ENCODE results near the gene CBFA2T3. TPM values are rescaled to one million over a fixed set of nuclear protein-coding genes. Genes with fewer than 3 reads are reported as not detected.
"Not testable (repeated sequence)": the region's sequence is repeated elsewhere in the genome, so short reads cannot be mapped to it uniquely, and the experiment has no call there.

The CBFA2T3 gene
- total and polyA plus RNA-seq, 9 donors, result 0.53 to 2.8 (median 1.2) TPM; not detected in 1

- H3K9me3 ChIP-seq, result peaks cover 0 to 4% of the 10 kb centered on the region in 2 donors
- H3K4me1 ChIP-seq (ENCODE audit: insufficient read depth), result no peaks in the 10 kb centered on the region
- TF ChIP-seq POLR2A (IDR thresholded peaks at IDR 0.05), result no peak
- no peak for TF ChIP-seq CTCF (IDR thresholded peaks at IDR 0.05)
- no peak for TF ChIP-seq EP300 (IDR thresholded peaks at IDR 0.05)
- DNase-seq, result no peak
- no peak overlapping the region for H3K4me3 ChIP-seq
- no peak overlapping the region for H3K27ac ChIP-seq
- H3K27me3 ChIP-seq, result no peaks in the 10 kb centered on the region
- H3K36me3 ChIP-seq, result no peaks in the 10 kb centered on the region
- 60 to 81% (median 70%) methylated on average over 2 of the region's 2 CpGs for WGBS, 3 donors
- intact Hi-C loops (cut with DNase I), result no loop called here
Measured at GRCh38 chr16:89012622-89012995, 35.6 kb upstream of the CBFA2T3 start.

- intact Hi-C loops (cut with DNase I), result no loop called here
- peaks cover 0 to 4% of the 10 kb centered on the region in 2 donors for H3K9me3 ChIP-seq
- no peak overlapping the region for H3K4me3 ChIP-seq
- WGBS, 3 donors, result 73 to 85% (median 81%) methylated on average over 4 of the region's 4 CpGs
- no peak overlapping the region for H3K27ac ChIP-seq
- no peak for DNase-seq
- TF ChIP-seq CTCF (IDR thresholded peaks at IDR 0.05), result no peak
- H3K4me1 ChIP-seq (ENCODE audit: insufficient read depth), result no peaks in the 10 kb centered on the region
- H3K36me3 ChIP-seq, result no peaks in the 10 kb centered on the region
- no peaks in the 10 kb centered on the region for H3K27me3 ChIP-seq
Measured at GRCh38 chr16:89011909-89012621, 35.1 kb upstream of the CBFA2T3 start.

- Histone ChIP-seq H3K9me3 (no peaks in the 10 kb centered on the region), H3K36me3 (no peaks in the 10 kb centered on the region), H3K4me1 (ENCODE audit: insufficient read depth) (no peaks in the 10 kb centered on the region), H3K27ac (no peak overlapping the region), H3K4me3 (no peak overlapping the region), H3K27me3 (no peaks in the 10 kb centered on the region)
- 74 to 81% (median 74%) methylated on average over 14 of the region's 14 CpGs for WGBS, 3 donors
- intact Hi-C loops (cut with DNase I), result no loop called here
- TF ChIP-seq CTCF (IDR thresholded peaks at IDR 0.05) (no peak), POLR2A (IDR thresholded peaks at IDR 0.05) (no peak), EP300 (IDR thresholded peaks at IDR 0.05) (no peak)
- no peak for DNase-seq
Measured at GRCh38 chr16:89010210-89010925, 33.4 kb upstream of the CBFA2T3 start.

GRCh38 chr16:89009343-89010209 lies 32.6 kb upstream of the CBFA2T3 start:
- peaks cover under 1% of the 10 kb centered on the region for H3K4me1 ChIP-seq (ENCODE audit: insufficient read depth)
- no peaks in the 10 kb centered on the region for H3K36me3 ChIP-seq
- 48 to 54% (median 52%) methylated on average over 17 of the region's 17 CpGs for WGBS, 3 donors
- intact Hi-C loops (cut with DNase I), result no loop called here
- H3K9me3 ChIP-seq, result no peaks in the 10 kb centered on the region
- no peak for TF ChIP-seq POLR2A (IDR thresholded peaks at IDR 0.05)
- no peak for TF ChIP-seq EP300 (IDR thresholded peaks at IDR 0.05)
- TF ChIP-seq CTCF (IDR thresholded peaks at IDR 0.05), result no peak
- H3K4me3 ChIP-seq, result no peak overlapping the region
- H3K27ac ChIP-seq, result no peak overlapping the region
- H3K27me3 ChIP-seq, result no peaks in the 10 kb centered on the region
- DNase-seq, result no peak

- H3K4me3 ChIP-seq; DNase-seq; H3K4me1 ChIP-seq (ENCODE audit: insufficient read depth); H3K27ac ChIP-seq; H3K9me3 ChIP-seq; H3K36me3 ChIP-seq; H3K27me3 ChIP-seq; intact Hi-C loops (cut with DNase I): not testable (repeated sequence)
- WGBS, 3 donors, result 55 to 66% (median 58%) methylated on average over 4 of the region's 4 CpGs
Measured at GRCh38 chr16:89008796-89009195, 31.8 kb upstream of the CBFA2T3 start.
